GOT3 (cell line): ENCODE results near the gene U2SURP.
A peak's percentile ranks its signal among the peaks of the same experiment; 100 is the strongest.
"Not testable (repeated sequence)": the region's sequence is repeated elsewhere in the genome, so short reads cannot be mapped to it uniquely, and the experiment has no call there.

Experiments used
- DNase-seq: peaks from one replicate; lab custom pipeline; 2025; ENCODE audit warnings: mixed read lengths; lab: John Stamatoyannopoulos, UW

U2SURP gene

DNA sequence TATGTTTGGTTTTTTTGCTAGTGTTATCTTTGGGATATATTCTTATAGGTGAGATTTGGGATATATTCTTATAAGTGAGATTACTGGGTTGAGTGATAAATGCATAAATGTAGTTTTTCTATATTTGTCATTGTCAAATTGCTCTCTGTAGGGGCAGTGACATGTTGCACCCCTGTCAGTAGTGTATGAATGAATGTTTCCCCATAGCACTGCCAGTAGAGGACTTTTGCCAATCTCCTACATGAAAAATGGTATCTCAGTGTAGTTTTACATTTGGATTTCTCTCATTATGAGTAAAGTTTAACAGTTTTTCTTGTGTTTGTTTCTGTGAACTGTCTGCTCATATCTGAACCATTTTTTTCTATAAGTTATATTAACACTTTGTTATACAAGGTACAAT, 13.6 kb downstream of the U2SURP start:
- no peak for DNase-seq

DNA sequence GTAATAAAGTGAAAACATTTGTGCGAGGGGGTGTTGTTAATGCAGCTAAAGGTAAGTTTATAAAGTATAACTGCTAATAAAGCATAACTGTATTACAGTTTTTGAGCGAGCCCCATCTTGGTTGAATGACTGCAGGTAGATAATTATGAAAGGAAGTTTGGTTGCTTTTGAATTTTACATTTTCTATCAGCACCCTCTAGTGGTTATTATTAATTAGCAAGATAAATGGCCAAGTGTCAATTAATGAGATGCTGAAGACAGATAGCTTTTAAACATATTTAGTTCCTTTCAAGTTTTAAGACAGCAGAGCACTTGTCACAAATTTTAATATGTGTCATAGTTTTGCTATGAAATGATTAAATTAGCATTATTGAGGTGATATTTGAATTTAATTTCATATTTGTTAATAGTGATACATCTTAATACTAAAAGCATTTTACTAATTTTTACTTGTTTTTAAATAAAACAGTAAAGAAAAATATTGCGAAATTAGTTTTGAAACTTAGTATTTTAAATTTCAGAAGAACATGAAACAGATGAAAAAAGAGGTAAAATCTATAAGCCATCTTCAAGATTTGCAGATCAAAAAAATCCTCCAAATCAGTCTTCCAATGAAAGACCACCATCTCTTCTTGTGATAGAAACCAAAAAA, 15.1 kb downstream of the U2SURP start:
- no peak for DNase-seq

- DNase-seq, result no peak
Measured at GRCh38 chr3:143024351-143024960, 23.1 kb downstream of the U2SURP start.

DNA sequence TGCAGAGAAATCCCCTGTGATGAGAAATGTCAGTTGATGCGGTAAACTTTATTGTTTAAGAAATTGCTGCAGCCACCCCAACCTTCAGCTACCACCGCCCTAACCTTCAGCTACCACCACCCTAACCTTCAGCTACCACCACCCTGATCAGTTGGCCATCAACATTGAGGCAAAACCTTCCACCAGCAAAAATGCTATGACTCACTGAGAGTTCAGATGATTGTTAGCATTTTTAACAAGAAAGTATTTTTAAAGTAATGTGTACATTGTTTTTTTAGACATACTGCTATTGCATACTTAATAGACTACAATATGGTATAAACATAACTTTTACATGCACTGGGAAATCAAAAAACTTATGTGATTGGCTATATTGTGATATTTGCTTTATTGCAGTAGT, 30.0 kb downstream of the U2SURP start:
- DNase-seq, result no peak

GRCh38 chr3:143031796-143032387, 30.5 kb downstream of the U2SURP start:
- DNase-seq, result not testable (repeated sequence)

- DNase-seq, result no peak
Measured at GRCh38 chr3:143035466-143036211, 34.3 kb downstream of the U2SURP start.

GRCh38 chr3:143036557-143036956, 35.2 kb downstream of the U2SURP start:
- no peak for DNase-seq

DNA sequence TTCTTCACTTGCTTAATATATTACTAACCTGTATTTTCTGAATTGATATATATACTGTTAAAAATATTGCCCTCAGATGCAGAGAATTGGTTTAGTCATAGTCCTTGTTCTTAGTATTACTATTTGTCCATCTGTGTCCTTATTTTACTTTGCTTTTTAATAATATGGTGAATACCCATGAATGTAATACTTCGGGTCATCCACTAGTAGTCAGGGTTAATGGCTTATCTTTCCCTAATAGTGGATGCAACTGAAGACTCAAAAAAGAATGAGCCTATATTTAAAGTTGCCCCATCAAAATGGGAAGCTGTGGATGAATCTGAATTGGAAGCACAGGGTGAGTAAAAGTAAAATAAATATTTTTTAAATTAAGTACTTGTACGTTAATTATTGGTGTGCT, 36.5 kb downstream of the U2SURP start:
- no peak for DNase-seq

DNA sequence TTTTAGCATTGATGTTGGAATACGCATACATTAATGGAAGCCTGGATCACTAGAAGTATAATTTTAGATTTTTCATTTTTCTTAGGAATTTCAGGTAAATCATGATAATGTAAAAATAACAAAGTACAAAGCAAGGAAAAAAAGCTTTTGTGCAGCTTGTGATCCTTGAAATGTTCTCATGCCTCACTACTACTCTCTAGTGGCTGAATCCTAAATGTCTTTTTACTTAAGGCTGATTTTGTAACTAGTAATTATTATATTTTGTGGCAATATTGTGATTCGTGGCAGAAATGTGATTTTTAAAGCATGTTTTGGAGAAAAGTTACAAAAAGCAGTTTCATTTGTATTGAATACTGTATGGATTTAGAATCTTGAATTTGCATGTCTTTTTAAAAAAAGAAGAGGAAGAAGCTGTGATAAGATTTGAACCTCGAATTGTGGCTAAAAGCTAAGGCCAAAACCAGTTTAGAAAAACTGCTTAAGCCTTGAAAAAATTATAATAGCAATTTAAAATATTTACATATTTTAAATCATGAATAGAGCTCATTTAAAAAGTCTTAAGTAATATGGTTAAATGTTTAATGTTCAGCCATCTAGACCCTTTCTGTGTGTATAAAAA, 39.0 kb downstream of the U2SURP start:
- DNase-seq, result no peak

- no peak for DNase-seq
Measured at GRCh38 chr3:143041903-143042302, 40.5 kb downstream of the U2SURP start.

DNA sequence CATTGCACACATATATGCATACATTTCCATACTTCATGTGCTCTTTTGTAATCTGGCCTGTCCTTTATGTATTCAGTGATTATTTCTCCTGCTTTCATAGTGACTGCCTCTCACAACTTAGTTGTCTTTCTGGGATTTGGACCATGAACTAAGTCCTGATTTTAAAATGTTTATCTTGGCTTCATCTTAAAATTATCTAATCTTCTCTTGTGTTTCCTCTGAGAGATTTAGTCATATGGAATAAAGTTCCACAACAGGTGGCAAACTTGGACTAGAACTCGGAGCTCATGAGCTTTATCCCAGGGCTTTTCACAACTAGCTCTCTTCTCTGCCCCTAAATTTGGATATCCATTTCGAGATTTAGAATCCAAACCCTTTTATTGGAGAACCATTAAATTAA, 44.3 kb downstream of the U2SURP start:
- no peak for DNase-seq

DNA sequence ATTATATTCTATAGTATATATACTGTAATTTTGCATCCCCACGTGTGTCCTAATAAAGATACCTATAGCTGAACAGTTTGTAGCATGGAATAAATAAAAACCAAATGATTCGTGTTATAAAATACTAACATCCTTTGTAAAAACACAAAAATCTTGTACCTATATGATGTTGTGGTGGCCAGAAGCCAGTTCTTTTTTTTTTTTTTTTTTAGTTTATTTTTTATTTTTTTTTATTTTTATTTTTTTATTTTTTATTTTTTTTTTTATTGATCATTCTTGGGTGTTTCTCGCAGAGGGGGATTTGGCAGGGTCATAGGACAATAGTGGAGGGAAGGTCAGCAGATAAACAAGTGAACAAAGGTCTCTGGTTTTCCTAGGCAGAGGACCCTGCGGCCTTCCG, 44.7 kb downstream of the U2SURP start:
- DNase-seq, result not testable (repeated sequence)

DNA sequence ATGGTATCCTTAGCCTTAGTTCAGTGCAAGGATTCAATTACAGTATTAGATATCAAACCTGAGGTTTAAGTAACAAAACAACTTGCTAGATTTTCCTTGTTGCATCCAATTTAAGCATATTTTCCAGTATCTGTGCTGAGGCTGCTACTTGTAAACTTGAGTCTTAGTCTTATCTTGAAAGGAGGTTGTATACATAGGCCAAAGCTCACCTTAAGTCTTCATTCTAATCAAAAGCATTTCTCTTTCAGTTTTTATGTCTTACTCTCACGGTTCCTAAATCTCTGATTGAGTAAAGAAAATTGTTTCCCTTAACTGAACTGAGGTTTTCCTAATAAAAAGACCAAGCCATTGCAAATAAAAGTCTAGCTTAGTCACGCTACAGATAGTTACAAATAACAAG, 52.6 kb downstream of the U2SURP start:
- no peak for DNase-seq

GRCh38 chr3:143056372-143056771, 55.0 kb downstream of the U2SURP start:
- no peak for DNase-seq

DNA sequence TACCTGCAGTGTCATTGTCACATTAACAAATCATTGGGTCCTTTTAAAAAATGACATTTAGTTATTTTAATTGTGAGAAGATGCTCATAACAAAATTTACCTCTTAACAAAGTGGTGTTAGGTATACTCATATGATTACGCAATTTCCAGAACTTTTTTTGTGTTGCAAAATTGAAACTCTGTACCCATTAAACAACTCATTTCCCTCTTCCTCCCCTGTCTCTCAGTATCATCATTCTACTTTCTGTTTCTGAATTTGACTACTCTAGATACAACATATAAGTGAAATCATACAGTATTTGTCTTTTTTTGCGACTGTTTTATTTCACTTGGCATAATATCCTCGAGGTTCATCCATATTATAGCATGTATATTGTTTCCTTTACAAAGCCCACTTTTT, 59.5 kb downstream of the U2SURP start:
- no peak for DNase-seq

DNA sequence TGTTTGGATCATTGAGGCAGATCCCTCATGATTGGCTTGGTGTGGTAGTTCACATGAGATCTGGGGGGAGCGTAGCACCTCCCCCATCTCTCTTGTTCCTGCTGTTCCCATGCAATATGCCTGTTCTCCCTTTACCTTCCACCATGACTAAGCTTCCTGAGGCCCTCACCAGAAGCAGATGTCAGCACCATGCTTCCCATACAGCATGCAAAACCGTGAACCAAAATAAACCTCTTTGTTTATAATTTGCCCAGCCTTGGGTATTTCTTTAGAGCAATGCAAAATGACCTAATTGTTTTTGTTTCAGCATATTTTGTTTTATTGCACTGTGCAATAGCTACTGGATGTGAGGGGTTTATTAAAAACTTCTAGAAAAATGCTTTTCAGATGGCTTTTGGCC, 61.6 kb downstream of the U2SURP start:
- DNase-seq, result no peak

DNA sequence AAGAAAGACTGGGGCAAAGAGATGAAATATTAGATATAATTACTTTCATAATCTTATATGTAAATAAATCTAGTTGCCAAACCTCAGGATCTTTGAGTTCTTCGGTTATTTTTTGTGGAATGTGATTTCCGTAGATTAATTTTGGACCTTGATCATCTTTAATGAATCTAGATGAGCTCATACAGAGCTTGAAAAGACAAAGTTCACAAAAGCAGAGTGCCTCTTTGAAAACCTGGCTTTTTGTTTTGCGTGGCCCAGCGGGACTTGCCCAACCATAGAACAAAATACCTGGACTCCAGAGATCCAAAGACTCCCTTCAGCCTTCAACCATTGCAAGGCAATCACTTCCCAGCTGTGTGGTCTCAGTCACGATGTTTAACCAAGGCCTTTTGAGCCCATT, 63.4 kb downstream of the U2SURP start:
- DNase-seq, result no peak

GRCh38 chr3:143065364-143065763, 64.0 kb downstream of the U2SURP start:
- DNase-seq, result no peak

- no peak for DNase-seq
Measured at GRCh38 chr3:143066033-143066432, 64.7 kb downstream of the U2SURP start.

DNA sequence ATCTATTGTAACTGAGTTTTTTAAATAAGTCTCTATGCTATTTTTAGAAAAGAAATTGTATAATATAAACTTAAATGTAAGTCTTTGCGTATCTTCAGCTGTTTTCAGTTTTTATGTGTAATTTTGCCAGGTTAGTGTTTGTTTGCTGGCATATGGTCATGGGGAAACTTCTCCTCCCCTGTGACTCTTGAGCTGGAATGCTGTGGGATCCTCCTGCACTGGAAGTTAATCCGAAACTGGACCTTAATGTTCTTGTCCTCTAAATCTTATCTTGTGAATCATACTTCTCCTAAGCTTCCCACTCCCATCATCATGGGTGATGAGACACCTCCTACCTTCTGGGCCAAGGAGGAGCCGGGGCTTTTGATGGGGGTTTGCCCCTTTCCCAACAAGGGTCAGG, 65.8 kb downstream of the U2SURP start:
- no peak for DNase-seq

DNA sequence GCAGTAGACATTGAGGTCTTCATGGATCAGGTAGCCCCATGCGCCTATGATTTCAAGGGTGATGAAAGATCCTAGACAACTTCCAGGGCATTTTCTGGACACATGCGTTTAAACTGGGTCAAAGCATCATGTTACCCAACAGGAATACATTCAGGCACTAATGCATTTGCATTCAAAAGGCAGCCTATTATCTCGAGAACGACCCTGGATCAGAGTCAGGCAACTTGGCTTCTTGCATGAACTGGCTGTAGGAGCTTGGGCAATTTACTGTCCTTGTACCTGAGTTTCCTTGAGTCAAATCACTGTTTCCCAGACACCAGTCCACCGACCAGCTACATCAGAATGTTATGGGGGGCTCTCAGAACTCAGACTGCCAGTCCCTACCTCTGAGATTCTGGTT, 66.7 kb downstream of the U2SURP start:
- DNase-seq, result no peak

- peak; percentile 55 for DNase-seq
Measured at GRCh38 chr3:143070977-143071551, 69.7 kb downstream of the U2SURP start.
